Adrenal gland (tissue), 12 donors: Measurements from ENCODE around the gene RCL1. TPM values are rescaled to one million over a fixed set of nuclear protein-coding genes. Genes with fewer than 3 reads are reported as not detected.

Experiments used
- DNase-seq, 7 donors: peaks; one replicate each; pipeline ENCODE4 v3.0.0-alpha.2; 2019 to 2020
- H3K27ac ChIP-seq, 5 donors: fragments of 200-600 bp; sonication (generic) in 4 of 5; 1 replicate in 3 of 5; 2 replicates in 2 of 5; pipeline versions ENCODE4 v1.5.1 to v1.8.0; 2016 to 2020; ENCODE audit warnings: mild to moderate bottlenecking in 1 of 5
- H3K27me3 ChIP-seq: fragments of 200-600 bp; 2 replicates; pipeline ENCODE4 v1.8.0; 2021
- H3K36me3 ChIP-seq, 2 donors: fragments of 200-600 bp; replicated peaks in 1 of 2; 1 replicate in 1 of 2; 2 replicates in 1 of 2; pipeline versions ENCODE4 v1.5.1 to v1.8.0; 2018 to 2022
- H3K4me1 ChIP-seq, 2 donors: fragments of 200-600 bp; replicated peaks in 1 of 2; 1 replicate in 1 of 2; 2 replicates in 1 of 2; pipeline versions ENCODE4 v1.5.1 to v1.8.0; 2018 to 2021
- H3K4me3 ChIP-seq, 4 donors: fragments of 200-600 bp; sonication (generic) in 3 of 4; one replicate each; pipeline ENCODE4 v1.5.1; 2016 to 2018
- H3K9me3 ChIP-seq, 3 donors: fragments of 200-600 bp; sonication (generic) in 1 of 3; replicated peaks in 1 of 3; 1 replicate in 2 of 3; 2 replicates in 1 of 3; pipeline versions ENCODE4 v1.5.1 to v1.8.0; 2016 to 2021
- POLR2A ChIP-seq, 2 donors: fragments of 450-650 bp; IDR thresholded peaks; one replicate each; pipeline ENCODE4 v1.6.1; 2017; ENCODE audit warnings: antibody characterized with exemption in 2 of 2, mild to moderate bottlenecking in 2 of 2, moderate library complexity in 1 of 2
- WGBS, 4 donors: extraction: QIAGEN DNeasy Blood & Tissue Kit in 2 of 4; methylation state at CpG; one replicate each; pipeline versions ENCODE4 v1.1.5 to v1.1.7; 2013 to 2017; 5-methylcytosine and 5-hydroxymethylcytosine counted together
- intact Hi-C, 2 donors: fragments of 100-400 bp; cut with DNase I; formaldehyde crosslinking; loops; one replicate each; pipeline versions ENCODE4 v1.14.1 to v1.15.0; 2022 to 2023
- polyA plus RNA-seq, 3 donors: library from polyadenylated mRNA; stranded (reverse); fragments of 200-250 nt in 2 of 3; fragments of 350-450 nt in 1 of 3; fragmentation: Illumina TruSeq in 1 of 3; extraction: RNeasy Lipid Tissue Mini Kit (QIAGEN cat#74804) in 1 of 3; gene quantifications; one replicate each; pipeline ENCODE4 v1.2.3, GENCODE V29; 2013 to 2014
- total RNA-seq, 9 donors: library from RNA; depleted of rRNA in 4 of 9; stranded (reverse); fragments of >200 nt in 4 of 9; fragments of 120-200 nt in 1 of 9; fragmentation: NEBNext Ultra II Directional in 1 of 9; extraction: Animal tissue kit (Norgen Biotek cat#: 25700) in 1 of 9; gene quantifications; one replicate each; pipeline versions ENCODE4 v1.1.0 to v1.2.4, GENCODE V29; 2013 to 2023
- TF ChIP-seq, protein P1 (sequence below), 6 experiments: fragments of 450-650 bp in 4 of 6; fragments of 200-600 bp in 2 of 6; sonication (generic) in 1 of 6; IDR thresholded peaks; 1 replicate in 5 of 6; 2 replicates in 1 of 6; pipeline versions ENCODE4 v1.5.1 to v1.8.0; 2016 to 2021; ENCODE audit warnings: antibody characterized with exemption in 6 of 6, mild to moderate bottlenecking in 2 of 6, moderate library complexity in 1 of 6
- donor health status: healthy with polysubstance abuse.
- donor health status: Bipolar disorder and iron deficiency.
- donor health status: DM: yes; HTN: yes; CAD: no.
- donor health status: DM: no; HTN: no; CAD: no.
- donor health status: DM: no; HTN: no; CAD: no.
- donor health status: DM: yes; HTN: yes; CAD: no.

Gene RCL1
- total and polyA plus RNA-seq, 12 donors = 15.4 to 33.4 (median 22.6) TPM

DNA sequence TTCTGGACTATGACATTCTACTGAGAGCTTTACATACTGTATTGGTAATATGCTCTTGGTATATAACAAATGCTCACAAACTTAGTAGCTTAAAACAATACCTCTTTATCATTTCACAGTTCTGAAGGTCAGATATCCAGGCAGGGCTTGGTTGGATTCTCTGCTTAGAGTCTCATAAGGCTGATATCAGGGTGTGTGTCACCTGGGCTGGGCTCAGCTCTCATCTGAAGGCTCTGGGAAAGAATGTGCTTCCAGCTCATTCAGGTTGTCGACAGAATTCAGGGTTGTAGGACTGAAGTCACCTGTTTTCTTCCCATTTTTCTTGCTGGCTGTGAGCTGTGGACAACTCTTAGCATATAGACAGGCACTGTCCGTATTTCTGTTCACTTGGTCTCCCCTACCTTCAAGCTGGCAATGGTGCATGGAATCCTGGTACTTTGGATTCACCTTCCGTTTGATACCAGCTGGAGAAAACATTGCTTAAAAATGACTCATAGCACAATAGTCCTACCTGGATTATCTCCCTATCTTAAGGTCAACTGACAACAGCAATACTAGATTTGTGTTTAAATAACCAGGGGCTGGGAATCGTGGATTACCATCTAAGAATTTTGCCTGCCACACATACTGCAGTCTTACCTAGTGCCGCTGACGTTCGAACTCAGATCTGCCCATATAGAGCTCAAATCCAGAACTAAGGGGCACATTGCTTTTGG, 69.2 kb downstream of the RCL1 start:
- Histone ChIP-seq H3K36me3 (peaks cover 0 to 14% of the 10 kb centered on the region in 2 donors), H3K4me1 (no peaks in the 10 kb centered on the region), H3K27ac (no peak overlapping the region), H3K27me3 (no peaks in the 10 kb centered on the region), H3K4me3 (no peak overlapping the region), H3K9me3 (no peaks in the 10 kb centered on the region)
- DNase-seq = no peak
- no peak for TF ChIP-seq POLR2A (IDR thresholded peaks at IDR 0.05)
- TF ChIP-seq, protein P1, sequence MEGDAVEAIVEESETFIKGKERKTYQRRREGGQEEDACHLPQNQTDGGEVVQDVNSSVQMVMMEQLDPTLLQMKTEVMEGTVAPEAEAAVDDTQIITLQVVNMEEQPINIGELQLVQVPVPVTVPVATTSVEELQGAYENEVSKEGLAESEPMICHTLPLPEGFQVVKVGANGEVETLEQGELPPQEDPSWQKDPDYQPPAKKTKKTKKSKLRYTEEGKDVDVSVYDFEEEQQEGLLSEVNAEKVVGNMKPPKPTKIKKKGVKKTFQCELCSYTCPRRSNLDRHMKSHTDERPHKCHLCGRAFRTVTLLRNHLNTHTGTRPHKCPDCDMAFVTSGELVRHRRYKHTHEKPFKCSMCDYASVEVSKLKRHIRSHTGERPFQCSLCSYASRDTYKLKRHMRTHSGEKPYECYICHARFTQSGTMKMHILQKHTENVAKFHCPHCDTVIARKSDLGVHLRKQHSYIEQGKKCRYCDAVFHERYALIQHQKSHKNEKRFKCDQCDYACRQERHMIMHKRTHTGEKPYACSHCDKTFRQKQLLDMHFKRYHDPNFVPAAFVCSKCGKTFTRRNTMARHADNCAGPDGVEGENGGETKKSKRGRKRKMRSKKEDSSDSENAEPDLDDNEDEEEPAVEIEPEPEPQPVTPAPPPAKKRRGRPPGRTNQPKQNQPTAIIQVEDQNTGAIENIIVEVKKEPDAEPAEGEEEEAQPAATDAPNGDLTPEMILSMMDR (IDR thresholded peaks at IDR 0.05) = no peak
- WGBS, 4 donors = 83 to 95% (median 92%) methylated on average over 4 to 7 of the region's 7 CpGs
- intact Hi-C loops = no loop called here

DNA sequence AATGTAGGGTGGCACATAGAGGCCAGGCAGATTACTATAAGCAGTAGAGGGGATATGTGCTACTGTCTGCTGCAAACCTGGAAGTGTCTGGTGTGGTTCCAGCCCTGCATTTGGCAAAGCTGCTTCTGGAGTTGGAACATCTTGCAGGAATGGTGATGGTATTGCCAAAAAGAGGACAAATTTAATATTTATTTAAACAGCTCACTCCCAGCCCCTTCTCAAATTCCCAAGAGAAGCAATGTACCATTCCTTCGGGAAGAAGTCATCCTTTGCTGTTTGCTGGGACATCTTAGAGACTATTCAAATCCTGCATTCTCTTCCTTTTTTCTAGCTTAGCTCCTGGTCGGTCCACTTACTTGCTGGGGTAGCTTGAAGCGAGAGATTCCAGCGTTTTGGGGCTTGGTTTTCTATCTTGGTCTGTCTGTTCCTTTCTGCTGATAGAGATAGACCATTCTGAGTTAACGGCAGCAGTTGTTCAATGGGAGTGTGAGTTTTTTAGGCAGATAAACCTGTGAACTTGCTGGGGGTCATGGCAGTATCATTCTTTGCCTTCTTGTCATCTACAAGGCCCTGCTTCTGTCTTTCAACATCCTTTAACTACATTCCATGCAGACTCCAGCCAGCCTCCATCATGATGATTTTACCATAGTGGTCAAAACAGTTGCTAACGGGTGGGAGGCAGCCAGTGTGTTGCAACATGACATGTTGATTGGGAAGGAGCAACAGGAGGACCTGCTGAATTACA, 69.9 kb downstream of the RCL1 start:
- no peaks in the 10 kb centered on the region for H3K4me1 ChIP-seq
- H3K4me3 ChIP-seq = no peak overlapping the region
- no peak for DNase-seq
- H3K27ac ChIP-seq = no peak overlapping the region
- no peaks in the 10 kb centered on the region for H3K9me3 ChIP-seq
- peaks cover 0 to 14% of the 10 kb centered on the region in 2 donors for H3K36me3 ChIP-seq
- TF ChIP-seq POLR2A (IDR thresholded peaks at IDR 0.05) = no peak
- TF ChIP-seq, protein P1 (IDR thresholded peaks at IDR 0.05) = no peak
- H3K27me3 ChIP-seq = no peaks in the 10 kb centered on the region
- WGBS, 4 donors = 87 to 94% (median 89%) methylated on average over 6 of the region's 6 CpGs
- intact Hi-C loops = no loop called here

DNA sequence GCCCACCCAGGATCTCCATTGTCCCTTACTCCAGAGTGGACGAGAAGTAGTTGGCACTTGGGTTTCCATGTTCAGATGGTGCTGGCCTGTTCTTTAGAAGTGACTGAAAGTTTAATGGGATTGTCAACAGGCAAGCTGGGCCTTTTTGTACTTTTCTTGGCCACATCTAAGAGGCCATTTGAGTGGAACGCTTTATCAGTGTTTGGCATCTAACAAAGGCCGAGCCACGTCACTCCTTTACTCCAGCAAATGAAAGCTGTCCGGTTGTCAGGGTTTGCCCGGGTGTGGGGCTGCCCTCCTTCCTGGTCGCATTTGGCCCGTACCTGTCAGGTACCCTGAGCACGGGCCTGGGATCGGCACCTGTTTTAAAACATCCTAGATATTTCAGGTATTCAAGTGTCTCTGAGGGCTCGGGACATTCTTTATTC, 71.5 kb downstream of the RCL1 start:
- Histone ChIP-seq H3K27me3 (no peaks in the 10 kb centered on the region), H3K27ac (no peak overlapping the region), H3K36me3 (peaks cover 0 to 14% of the 10 kb centered on the region in 2 donors), H3K4me3 (no peak overlapping the region), H3K4me1 (no peaks in the 10 kb centered on the region), H3K9me3 (no peaks in the 10 kb centered on the region)
- TF ChIP-seq, protein P1 (IDR thresholded peaks at IDR 0.05) = no peak
- no peak for TF ChIP-seq POLR2A (IDR thresholded peaks at IDR 0.05)
- intact Hi-C loops = no loop called here
- WGBS, 4 donors = 90 to 95% (median 92%) methylated on average over 11 of the region's 11 CpGs
- DNase-seq = no peak

DNA sequence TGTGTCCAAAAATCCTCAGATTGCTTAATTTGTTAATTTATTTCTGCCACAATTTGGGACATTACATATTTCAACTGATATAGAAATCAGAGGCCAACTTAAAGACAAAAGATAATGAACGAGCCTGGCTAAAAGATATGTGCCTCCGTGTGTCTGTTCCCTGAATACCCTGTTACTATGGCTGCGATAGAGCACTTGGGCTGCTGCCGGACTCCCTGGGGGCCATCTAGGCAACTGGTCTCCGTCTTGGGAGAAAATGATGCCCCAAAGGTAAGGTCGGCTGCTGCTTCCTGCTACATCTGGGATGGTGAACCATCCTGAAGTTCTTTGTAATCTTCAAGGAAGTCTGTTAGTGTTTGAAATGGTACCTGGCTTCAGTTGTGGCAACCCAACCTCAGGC, 72.0 kb downstream of the RCL1 start:
- Histone ChIP-seq H3K4me3 (no peak overlapping the region), H3K27ac (no peak overlapping the region), H3K36me3 (peaks cover 0 to 14% of the 10 kb centered on the region in 2 donors), H3K9me3 (no peaks in the 10 kb centered on the region), H3K4me1 (no peaks in the 10 kb centered on the region), H3K27me3 (no peaks in the 10 kb centered on the region)
- DNase-seq = no peak
- TF ChIP-seq POLR2A (IDR thresholded peaks at IDR 0.05) = no peak
- TF ChIP-seq, protein P1 (IDR thresholded peaks at IDR 0.05) = no peak
- intact Hi-C loops = no loop called here
- WGBS, 4 donors = 79 to 94% (median 91%) methylated on average over 6 of the region's 6 CpGs
